ENCODE results near the gene COL20A1.

GRCh38 chr20:63254232-63254605 lies 38.8 kb upstream of the COL20A1 start, which contains the start of gene NKAIN4:
- no peak for TF ChIP-seq POLR2A (IDR thresholded peaks at IDR 0.05)
- TF ChIP-seq, protein P1, sequence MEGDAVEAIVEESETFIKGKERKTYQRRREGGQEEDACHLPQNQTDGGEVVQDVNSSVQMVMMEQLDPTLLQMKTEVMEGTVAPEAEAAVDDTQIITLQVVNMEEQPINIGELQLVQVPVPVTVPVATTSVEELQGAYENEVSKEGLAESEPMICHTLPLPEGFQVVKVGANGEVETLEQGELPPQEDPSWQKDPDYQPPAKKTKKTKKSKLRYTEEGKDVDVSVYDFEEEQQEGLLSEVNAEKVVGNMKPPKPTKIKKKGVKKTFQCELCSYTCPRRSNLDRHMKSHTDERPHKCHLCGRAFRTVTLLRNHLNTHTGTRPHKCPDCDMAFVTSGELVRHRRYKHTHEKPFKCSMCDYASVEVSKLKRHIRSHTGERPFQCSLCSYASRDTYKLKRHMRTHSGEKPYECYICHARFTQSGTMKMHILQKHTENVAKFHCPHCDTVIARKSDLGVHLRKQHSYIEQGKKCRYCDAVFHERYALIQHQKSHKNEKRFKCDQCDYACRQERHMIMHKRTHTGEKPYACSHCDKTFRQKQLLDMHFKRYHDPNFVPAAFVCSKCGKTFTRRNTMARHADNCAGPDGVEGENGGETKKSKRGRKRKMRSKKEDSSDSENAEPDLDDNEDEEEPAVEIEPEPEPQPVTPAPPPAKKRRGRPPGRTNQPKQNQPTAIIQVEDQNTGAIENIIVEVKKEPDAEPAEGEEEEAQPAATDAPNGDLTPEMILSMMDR (IDR thresholded peaks at IDR 0.05) = no peak
- no peak for TF ChIP-seq POLR2AphosphoS5 (IDR thresholded peaks at IDR 0.05; ENCODE audit: insufficient read depth in 1 of 2, low read depth in 1 of 2)

All from vagina (tissue), 2 donors.